Right cardiac atrium (tissue), 5 donors: Measurements from ENCODE around the gene TAGLN2. TPM values are rescaled to one million over a fixed set of nuclear protein-coding genes. Genes with fewer than 3 reads are reported as not detected.

Source experiments
- ATAC-seq, 2 donors: fragments of 200-7000 bp; cut with Tn5 transposase; one replicate each; pipeline versions ENCODE4 v1.8.0 to v1.9.1; 2020; ENCODE audit warnings: moderate library complexity in 2 of 2, mild to moderate bottlenecking in 1 of 2
- DNase-seq, 3 donors: peaks; one replicate each; pipeline ENCODE4 v3.0.0-alpha.2; 2020
- H3K27ac ChIP-seq: one replicate; pipeline ENCODE4 v1.5.1; 2013; ENCODE audit warnings: mild to moderate bottlenecking, low read length, control low read depth, moderate library complexity
- H3K27me3 ChIP-seq: one replicate; pipeline ENCODE4 v1.6.1; 2013; ENCODE audit not compliant: control insufficient read depth, insufficient read depth
- H3K4me1 ChIP-seq: one replicate; pipeline ENCODE4 v1.6.1; 2013; ENCODE audit warnings: low read length; ENCODE audit not compliant: control insufficient read depth, insufficient read depth
- H3K4me3 ChIP-seq: one replicate; pipeline ENCODE4 v1.5.1; 2013; ENCODE audit warnings: low read length, control low read depth
- H3K9me3 ChIP-seq: one replicate; pipeline ENCODE4 v1.6.1; 2013; ENCODE audit warnings: low read length; ENCODE audit not compliant: control insufficient read depth
- WGBS: extraction: QIAGEN DNeasy Blood & Tissue Kit; methylation state at CpG from one replicate; pipeline ENCODE4 v1.1.7; 2013; 5-methylcytosine and 5-hydroxymethylcytosine counted together
- intact Hi-C, 4 donors: fragments of 100-400 bp; cut with DNase I; formaldehyde crosslinking; loops; one replicate each; pipeline versions ENCODE4 v1.11.0 to v1.14.0; 2022 to 2023
- polyA plus RNA-seq: library from polyadenylated mRNA; stranded (reverse); fragments of 200-250 nt; gene quantifications from one replicate; pipeline ENCODE4 v1.2.3, GENCODE V29; 2013
- total RNA-seq, 4 donors: library from RNA; stranded (reverse); fragmentation: NEBNext Ultra II Directional; extraction: Animal tissue kit (Norgen Biotek cat#: 25700); gene quantifications; one replicate each; pipeline ENCODE4 v1.2.1, GENCODE V29; 2021
- donor health status: healthy with polysubstance abuse.
- donor health status: DM: no; HTN: yes; CAD: no.
- donor health status: DM: no; HTN: no; CAD: no.
- donor health status: DM: no; HTN: yes; CAD: no; lungs with severe emphysema.
- donor health status: DM: yes; HTN: yes; CAD: no.

TAGLN2 gene
- total and polyA plus RNA-seq, 5 donors = 117 to 253 (median 179) TPM

GRCh38 chr1:159927211-159927848, 2.0 kb upstream of the TAGLN2 start:
- no peaks in the 10 kb centered on the region for H3K9me3 ChIP-seq
- ATAC-seq (no peak), DNase-seq (no peak)
- H3K27ac ChIP-seq = no peak overlapping the region
- H3K27me3 ChIP-seq = no peaks in the 10 kb centered on the region
- WGBS = 94% methylated on average over 16 of the region's 16 CpGs
- peaks cover 8% of the 10 kb centered on the region for H3K4me1 ChIP-seq
- no peak overlapping the region for H3K4me3 ChIP-seq
- intact Hi-C loops = loop anchor here in 1 of 4 donors (10.0 kb wide), 1 partner anchor 73 kb away; no protein-coding TSS in a partner anchor

- DNase-seq (peak in 1 of 3 donors; percentile 68), ATAC-seq (no peak)
- Histone ChIP-seq H3K27me3 (no peaks in the 10 kb centered on the region), H3K4me1 (peaks cover 14% of the 10 kb centered on the region), H3K9me3 (no peaks in the 10 kb centered on the region), H3K4me3 (peak overlapping the region; percentile 52), H3K27ac (peak overlapping the region; percentile 94)
- intact Hi-C loops = loop anchor here in 1 of 4 donors (10.0 kb wide), 1 partner anchor 71 kb away; no protein-coding TSS in a partner anchor
- 4% methylated on average over 7 of the region's 7 CpGs for WGBS
Observed at GRCh38 chr1:159925719-159926078, 392 bp upstream of the TAGLN2 start.

GRCh38 chr1:159924025-159924790, 1.1 kb downstream of the TAGLN2 start:
- ATAC-seq = peak; percentile 74 to 81
- peaks cover 15% of the 10 kb centered on the region for H3K4me1 ChIP-seq
- H3K9me3 ChIP-seq = no peaks in the 10 kb centered on the region
- DNase-seq = peak; percentile 94 to 96 (median 96)
- under 1% methylated on average over 31 of the region's 31 CpGs for WGBS
- no peaks in the 10 kb centered on the region for H3K27me3 ChIP-seq
- peak overlapping the region; percentile 94 for H3K27ac ChIP-seq
- peak overlapping the region; percentile 52 for H3K4me3 ChIP-seq
- intact Hi-C loops = loop anchor here in 1 of 4 donors (10.0 kb wide), 1 partner anchor 69 kb away; no protein-coding TSS in a partner anchor

GRCh38 chr1:159923203-159924024, 1.9 kb downstream of the TAGLN2 start:
- DNase-seq (peak; percentile 92 to 96 (median 93)), ATAC-seq (peak; percentile 71 to 73)
- intact Hi-C loops = loop anchor here in 1 of 4 donors (10.0 kb wide), 1 partner anchor 69 kb away; no protein-coding TSS in a partner anchor
- Histone ChIP-seq H3K9me3 (no peaks in the 10 kb centered on the region), H3K4me1 (peaks cover 16% of the 10 kb centered on the region), H3K27me3 (no peaks in the 10 kb centered on the region), H3K4me3 (peak overlapping the region; percentile 52), H3K27ac (peak overlapping the region; percentile 94)
- 4% methylated on average over 20 of the region's 20 CpGs for WGBS

- no peaks in the 10 kb centered on the region for H3K27me3 ChIP-seq
- no peaks in the 10 kb centered on the region for H3K9me3 ChIP-seq
- DNase-seq (peak; percentile 88 to 94 (median 90)), ATAC-seq (peak; percentile 9 to 27)
- H3K27ac ChIP-seq = peak overlapping the region; percentile 94
- 25% methylated on average over 8 of the region's 8 CpGs for WGBS
- peaks cover 19% of the 10 kb centered on the region for H3K4me1 ChIP-seq
- intact Hi-C loops = loop anchor here in 1 of 4 donors (10.0 kb wide), 1 partner anchor 68 kb away; no protein-coding TSS in a partner anchor
- H3K4me3 ChIP-seq = peak overlapping the region; percentile 52
Observed at GRCh38 chr1:159922511-159923202, 2.6 kb downstream of the TAGLN2 start.

- H3K27ac ChIP-seq = peak overlapping the region; percentile 94
- ATAC-seq (no peak), DNase-seq (peak; percentile 59 to 76 (median 74))
- peak overlapping the region; percentile 52 for H3K4me3 ChIP-seq
- intact Hi-C loops = loop anchor here in 1 of 4 donors (10.0 kb wide), 1 partner anchor 67 kb away; no protein-coding TSS in a partner anchor
- WGBS = 21% methylated on average over 18 of the region's 18 CpGs
- no peaks in the 10 kb centered on the region for H3K27me3 ChIP-seq
- H3K4me1 ChIP-seq = peaks cover 23% of the 10 kb centered on the region
- no peaks in the 10 kb centered on the region for H3K9me3 ChIP-seq
Observed at GRCh38 chr1:159921700-159922504, 3.4 kb downstream of the TAGLN2 start.

GRCh38 chr1:159921251-159921650, 4.1 kb downstream of the TAGLN2 start:
- 49% methylated on average over 1 of the region's 1 CpG for WGBS
- no peaks in the 10 kb centered on the region for H3K9me3 ChIP-seq
- no peaks in the 10 kb centered on the region for H3K27me3 ChIP-seq
- H3K4me1 ChIP-seq = peaks cover 28% of the 10 kb centered on the region
- peak overlapping the region; percentile 94 for H3K27ac ChIP-seq
- intact Hi-C loops = loop anchor here in 1 of 4 donors (10.0 kb wide), 1 partner anchor 66 kb away; no protein-coding TSS in a partner anchor
- no peak overlapping the region for H3K4me3 ChIP-seq
- DNase-seq (no peak), ATAC-seq (no peak)

- Histone ChIP-seq H3K4me1 (peaks cover 29% of the 10 kb centered on the region), H3K9me3 (no peaks in the 10 kb centered on the region), H3K27ac (no peak overlapping the region), H3K27me3 (no peaks in the 10 kb centered on the region), H3K4me3 (no peak overlapping the region)
- intact Hi-C loops = loop anchor here in 1 of 4 donors (10.0 kb wide), 1 partner anchor 66 kb away; no protein-coding TSS in a partner anchor
- ATAC-seq (no peak), DNase-seq (no peak)
- 69% methylated on average over 1 of the region's 1 CpG for WGBS
Observed at GRCh38 chr1:159920651-159921050, 4.7 kb downstream of the TAGLN2 start.

GRCh38 chr1:159920202-159920601, 5.1 kb downstream of the TAGLN2 start:
- H3K27ac ChIP-seq = no peak overlapping the region
- intact Hi-C loops = loop anchor here in 1 of 4 donors (10.0 kb wide), 1 partner anchor 65 kb away; no protein-coding TSS in a partner anchor
- H3K4me3 ChIP-seq = no peak overlapping the region
- no peaks in the 10 kb centered on the region for H3K27me3 ChIP-seq
- H3K4me1 ChIP-seq = peaks cover 29% of the 10 kb centered on the region
- H3K9me3 ChIP-seq = no peaks in the 10 kb centered on the region
- ATAC-seq = no peak
- peak in 1 of 3 donors; percentile 23 for DNase-seq
- WGBS = 72% methylated on average over 10 of the region's 10 CpGs
